MM.1S (cell line): ENCODE results near the gene DUSP9.

Experiments
- EZH2 ChIP-seq: fragments of 300-600 bp; sonication (generic); optimal IDR thresholded peaks from 2 replicates; pipeline ENCODE3; 2017; ENCODE audit warnings: low read depth, mild to moderate bottlenecking, antibody characterized with exemption, low read length, mixed read lengths
- EZH2phosphoT487 ChIP-seq: fragments of 300-600 bp; sonication (generic); IDR thresholded peaks from 2 replicates; pipeline ENCODE4 v1.6.1; 2018; ENCODE audit warnings: antibody characterized with exemption, low read length
- TF ChIP-seq, protein P1 (sequence below): fragments of 300-600 bp; sonication (generic); IDR thresholded peaks from 2 replicates; pipeline ENCODE4 v1.5.1; 2016; ENCODE audit warnings: antibody characterized with exemption, low read length, mixed read lengths

DNA sequence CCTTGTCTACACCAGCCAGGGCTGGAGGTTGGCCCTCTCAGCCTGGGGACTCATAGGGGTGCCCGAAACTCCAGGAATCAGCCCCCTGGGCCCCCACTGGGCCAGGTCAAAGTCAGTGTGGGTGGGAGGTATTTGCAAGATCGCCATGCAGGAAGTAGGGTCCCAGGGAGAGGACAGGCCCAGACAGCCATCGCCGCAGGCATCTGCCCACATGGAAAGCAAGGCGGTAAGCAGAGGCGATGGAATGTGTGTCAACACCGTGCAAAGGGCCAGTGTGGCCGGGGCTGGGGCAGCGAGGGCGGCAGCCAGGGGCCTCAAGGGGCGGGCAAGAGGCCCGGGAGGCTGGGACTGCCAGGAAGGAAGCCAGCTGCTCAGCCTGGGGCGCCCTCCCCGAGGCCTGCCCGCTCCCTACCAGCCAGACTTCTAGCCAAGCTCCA is 19.3 kb upstream of the DUSP9 start:
- TF ChIP-seq, protein P1, sequence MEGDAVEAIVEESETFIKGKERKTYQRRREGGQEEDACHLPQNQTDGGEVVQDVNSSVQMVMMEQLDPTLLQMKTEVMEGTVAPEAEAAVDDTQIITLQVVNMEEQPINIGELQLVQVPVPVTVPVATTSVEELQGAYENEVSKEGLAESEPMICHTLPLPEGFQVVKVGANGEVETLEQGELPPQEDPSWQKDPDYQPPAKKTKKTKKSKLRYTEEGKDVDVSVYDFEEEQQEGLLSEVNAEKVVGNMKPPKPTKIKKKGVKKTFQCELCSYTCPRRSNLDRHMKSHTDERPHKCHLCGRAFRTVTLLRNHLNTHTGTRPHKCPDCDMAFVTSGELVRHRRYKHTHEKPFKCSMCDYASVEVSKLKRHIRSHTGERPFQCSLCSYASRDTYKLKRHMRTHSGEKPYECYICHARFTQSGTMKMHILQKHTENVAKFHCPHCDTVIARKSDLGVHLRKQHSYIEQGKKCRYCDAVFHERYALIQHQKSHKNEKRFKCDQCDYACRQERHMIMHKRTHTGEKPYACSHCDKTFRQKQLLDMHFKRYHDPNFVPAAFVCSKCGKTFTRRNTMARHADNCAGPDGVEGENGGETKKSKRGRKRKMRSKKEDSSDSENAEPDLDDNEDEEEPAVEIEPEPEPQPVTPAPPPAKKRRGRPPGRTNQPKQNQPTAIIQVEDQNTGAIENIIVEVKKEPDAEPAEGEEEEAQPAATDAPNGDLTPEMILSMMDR = no peak
- TF ChIP-seq EZH2phosphoT487 = no peak
- no peak for TF ChIP-seq EZH2
